Stimulated activated CD4-positive, alpha-beta T cell treated with anti-CD3 and anti-CD28 coated beads, Interleukin-12 subunit alpha, Interleukin-12 subunit beta, amount 100 ng/mL, for 4 hours (primary cell): ENCODE results near the gene SLC34A3.
A peak's percentile ranks its signal among the peaks of the same experiment; 100 is the strongest.

Experiments
- DNase-seq: peaks from one replicate; pipeline ENCODE4 v3.0.0-alpha.2; 2020

The SLC34A3 gene

GRCh38 chr9:137218754-137219271, 11.9 kb upstream of the SLC34A3 start:
- DNase-seq: no peak

GRCh38 chr9:137219757-137220316, 10.9 kb upstream of the SLC34A3 start:
- no peak for DNase-seq

DNA sequence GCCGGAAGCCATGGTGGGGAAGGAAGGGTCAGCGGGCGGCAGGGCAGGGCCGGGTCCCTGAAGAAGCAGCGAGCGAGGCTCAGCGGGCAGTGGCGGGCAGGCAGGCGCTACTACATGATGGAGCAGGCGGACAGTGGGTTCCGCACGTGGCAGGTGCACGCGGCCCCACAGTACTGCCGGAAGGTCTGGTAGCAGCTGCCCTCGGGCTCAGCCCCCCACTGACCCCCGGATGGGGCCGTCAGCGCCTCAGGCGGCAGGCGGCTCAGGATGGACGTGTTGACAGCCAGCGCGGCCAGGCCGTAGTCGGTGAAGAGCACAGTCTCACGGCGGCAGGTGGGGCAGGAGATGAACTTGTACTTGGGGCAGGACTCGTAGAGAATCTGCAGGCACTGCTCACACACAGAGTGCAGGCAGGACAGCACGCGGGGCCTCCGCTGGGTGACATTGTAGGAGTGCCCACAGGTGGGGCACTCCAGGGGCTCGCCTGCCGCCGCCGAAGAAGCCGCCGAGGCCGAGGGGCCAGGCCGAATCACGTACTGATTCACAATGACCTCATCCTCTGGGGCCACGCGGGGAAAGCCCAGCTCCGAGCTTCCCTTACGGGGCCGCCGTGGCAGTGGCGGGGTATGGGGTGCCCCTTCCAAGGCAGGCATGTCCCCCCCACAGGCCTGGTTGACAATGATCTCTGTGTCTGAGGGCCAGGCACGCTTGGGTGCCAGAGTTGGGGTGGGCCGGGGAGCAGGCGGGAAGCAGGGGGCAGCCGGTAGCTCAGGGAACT, 10.2 kb upstream of the SLC34A3 start:
- no peak for DNase-seq

- no peak for DNase-seq
Measured at GRCh38 chr9:137221095-137221505, 9.6 kb upstream of the SLC34A3 start.

DNA sequence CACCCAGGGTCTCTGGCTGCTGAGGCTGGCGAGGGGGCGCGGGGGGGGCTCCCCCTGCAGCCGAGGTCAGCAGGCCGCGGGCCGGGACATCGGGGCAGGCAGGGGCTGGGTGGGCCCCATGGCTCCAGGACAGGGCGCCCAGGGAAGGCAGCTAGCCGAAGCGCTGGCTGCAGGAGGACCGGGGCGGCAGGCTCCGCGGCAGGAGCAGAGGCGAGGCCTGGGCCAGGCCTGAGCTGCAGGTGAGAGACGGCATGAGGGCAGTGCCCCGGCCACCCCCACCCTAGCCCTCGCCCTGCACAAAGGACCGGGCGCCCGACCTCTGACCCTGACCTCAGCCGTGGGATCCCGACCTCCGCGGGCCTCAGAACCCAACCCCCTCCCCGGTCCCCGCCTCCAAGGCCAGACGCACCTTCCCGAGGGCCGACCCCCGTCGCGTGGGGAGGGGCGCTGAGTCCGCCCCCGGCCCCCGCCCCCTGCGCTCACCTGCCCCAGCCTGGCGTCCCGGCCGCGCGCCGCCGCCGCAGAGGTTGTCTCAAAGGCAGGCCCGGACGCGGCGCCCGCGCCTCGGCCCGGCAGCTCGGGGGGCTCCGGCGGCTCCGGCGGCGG, 9.1 kb upstream of the SLC34A3 start:
- DNase-seq: no peak

DNA sequence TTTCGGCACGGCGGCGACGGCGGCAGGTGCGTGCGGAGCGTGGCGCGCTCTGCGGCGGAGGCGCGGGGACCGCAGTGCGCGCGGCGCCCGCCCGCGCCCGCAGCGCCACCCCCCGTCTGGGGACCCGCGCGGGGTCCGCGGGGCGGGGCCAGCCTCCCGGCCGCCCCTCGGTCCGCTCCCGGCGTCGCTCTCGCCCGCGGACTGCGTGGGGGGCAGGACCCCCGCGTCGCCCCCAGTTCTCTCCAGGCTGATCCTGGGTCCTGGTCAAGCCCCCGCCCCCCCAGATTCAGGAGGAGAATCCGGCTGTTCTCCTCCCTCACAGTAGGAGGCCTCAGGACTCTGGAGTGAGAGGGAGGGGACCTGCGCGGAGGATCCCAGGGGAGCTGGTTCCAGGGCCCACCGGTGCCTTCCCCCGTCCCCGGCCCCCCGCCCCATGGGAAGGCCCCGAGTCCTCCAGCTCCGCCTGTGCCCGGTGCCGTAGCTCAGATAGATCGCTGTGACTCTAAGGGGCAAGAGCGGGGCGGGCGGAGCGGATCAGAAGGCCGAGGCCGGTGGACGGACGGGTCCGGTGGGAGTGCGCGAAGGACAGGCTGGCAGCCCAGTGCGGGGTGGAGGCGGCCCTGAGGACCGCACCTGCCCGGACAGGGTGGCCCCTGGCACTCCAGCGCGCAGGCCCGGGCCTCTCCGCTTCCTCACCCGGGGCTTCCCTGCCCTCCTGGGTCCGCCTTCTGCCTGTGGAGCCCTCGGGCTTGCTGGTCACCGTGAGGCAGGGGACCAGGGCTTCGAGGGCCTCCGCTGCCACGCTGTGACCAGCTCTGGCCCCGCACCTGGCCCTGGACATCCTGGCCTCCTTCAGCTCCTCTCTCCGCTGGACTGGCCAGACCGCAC, 8.3 kb upstream of the SLC34A3 start, which contains the start of gene RNF208:
TSS of gene RNF208 (minus strand) at position 51 of the 888 bp plus-strand sequence. CDS start 1,028 bp downstream, outside the sequence.
- DNase-seq: no peak

DNA sequence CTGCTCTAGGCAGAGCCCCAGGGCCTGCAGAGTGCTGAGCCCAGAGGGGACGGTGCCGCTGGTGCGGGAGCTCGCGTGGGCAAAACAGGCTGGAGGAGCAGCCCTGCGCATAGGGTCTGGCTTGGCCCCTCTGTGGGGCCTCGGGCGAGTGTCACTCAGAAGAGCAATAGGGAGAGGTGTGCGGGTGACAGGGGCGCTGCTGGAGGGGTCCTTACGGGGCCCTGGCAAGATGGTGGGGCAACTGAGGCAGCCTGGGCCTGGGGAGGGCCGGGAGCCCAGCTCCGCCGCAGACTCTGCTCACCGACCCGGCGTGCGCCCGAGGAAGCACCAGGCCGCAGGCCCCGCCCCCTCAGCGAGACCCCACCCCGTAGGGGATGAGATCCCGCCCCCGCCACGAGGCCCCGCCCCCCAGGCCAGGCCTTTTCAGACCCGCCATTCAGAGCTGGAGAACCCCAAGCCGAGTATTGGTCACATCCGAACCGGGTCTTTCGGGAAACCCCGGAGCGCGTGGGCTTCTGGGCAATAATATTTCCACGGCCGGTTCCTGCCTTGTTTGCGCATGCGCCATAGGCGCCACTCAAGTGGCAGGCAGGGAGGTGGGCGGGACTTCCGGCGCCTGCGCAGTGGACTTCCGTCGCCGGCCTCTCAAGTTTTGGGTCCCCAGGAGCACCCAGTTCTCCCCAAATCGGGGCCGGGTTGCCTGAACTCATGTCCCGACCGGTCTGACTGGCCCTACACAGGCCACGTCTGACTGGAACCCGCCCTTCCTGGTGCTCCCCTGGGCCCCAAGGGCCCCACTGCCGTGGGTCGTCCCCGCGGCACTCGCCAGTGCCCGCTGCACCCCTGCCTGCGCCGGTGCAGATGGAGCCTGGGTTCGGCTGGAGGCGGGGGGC, 7.4 kb upstream of the SLC34A3 start:
- DNase-seq: peak; percentile 99

- DNase-seq: no peak
Measured at GRCh38 chr9:137224830-137225694, 5.6 kb upstream of the SLC34A3 start, which contains the start of gene CYSRT1. Gene CYSRT1 (plus strand): TSS chr9:137225174. CDS start chr9:137225622, 448 bp downstream.

DNA sequence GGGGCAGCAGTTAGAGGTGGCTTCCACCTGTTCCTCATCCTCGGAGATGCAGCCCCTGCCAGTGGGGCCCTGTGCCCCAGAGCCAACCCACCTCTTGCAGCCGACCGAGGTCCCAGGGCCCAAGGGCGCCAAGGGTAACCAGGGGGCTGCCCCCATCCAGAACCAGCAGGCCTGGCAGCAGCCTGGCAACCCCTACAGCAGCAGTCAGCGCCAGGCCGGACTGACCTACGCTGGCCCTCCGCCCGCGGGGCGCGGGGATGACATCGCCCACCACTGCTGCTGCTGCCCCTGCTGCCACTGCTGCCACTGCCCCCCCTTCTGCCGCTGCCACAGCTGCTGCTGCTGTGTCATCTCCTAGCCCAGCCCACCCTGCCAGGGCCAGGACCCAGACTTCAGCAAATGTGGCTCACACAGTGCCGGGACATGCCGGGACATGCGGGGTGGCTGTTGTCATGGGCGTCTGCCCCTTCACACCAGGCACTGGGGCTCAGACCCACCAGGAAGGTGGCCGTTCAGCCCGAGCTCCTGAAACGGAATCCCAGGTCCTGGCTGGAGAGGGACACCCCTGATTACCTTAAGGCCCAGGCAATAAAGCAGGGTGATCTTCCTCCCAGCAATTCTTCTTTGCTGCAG, 4.9 kb upstream of the SLC34A3 start:
- DNase-seq: no peak

GRCh38 chr9:137226338-137227053, 4.2 kb upstream of the SLC34A3 start:
- no peak for DNase-seq

GRCh38 chr9:137227054-137227852, 3.4 kb upstream of the SLC34A3 start, which contains the start of gene RNF224:
Gene RNF224 (plus strand): TSS chr9:137227502. CDS start chr9:137228336, 834 bp downstream.
- peak; percentile 75 for DNase-seq

DNA sequence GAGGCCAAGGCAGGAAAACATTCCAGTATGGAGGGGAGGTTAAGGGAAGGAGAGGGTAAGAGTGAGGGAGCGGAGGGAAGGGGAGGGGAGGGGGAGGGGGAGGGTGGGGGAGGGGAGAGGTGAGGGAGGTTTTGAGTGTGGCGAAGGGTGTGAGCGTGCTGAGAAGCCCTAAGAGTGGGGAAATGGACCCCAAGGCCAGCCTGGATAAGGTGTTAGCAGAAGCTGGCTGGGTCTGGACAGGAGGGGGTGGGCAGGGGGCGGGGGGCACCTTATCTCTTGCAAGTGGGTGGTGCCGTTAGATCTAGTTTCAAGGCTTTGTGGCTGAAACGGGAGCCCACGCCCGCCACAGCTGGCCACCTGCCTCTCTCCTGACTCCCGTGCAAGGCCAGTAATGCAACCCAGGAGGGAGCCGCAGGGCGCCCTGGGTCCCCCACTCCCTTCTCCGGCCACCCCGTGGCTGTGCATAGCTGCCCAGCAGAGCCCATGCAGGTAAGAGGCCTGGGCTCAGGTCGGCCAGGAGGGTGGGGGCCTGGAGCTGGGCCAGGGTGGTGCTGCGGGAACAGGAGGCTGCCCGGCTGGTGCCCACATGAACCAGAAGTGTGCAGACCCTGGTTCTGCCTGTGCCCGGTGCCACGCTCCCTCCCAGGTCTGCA, 2.7 kb upstream of the SLC34A3 start:
- no peak for DNase-seq

GRCh38 chr9:137228506-137228967, 2.2 kb upstream of the SLC34A3 start:
- DNase-seq: no peak

GRCh38 chr9:137228968-137229896, 1.5 kb upstream of the SLC34A3 start:
- no peak for DNase-seq

GRCh38 chr9:137229903-137230704, 597 bp upstream of the SLC34A3 start:
- DNase-seq: no peak
